ENCODE data around the gene DDAH2. TPM values are rescaled to one million over a fixed set of nuclear protein-coding genes. Genes with fewer than 3 reads are reported as not detected.

DDAH2 gene
- total RNA-seq, 1 donor from 2014 or later: 67.0 TPM

DNA sequence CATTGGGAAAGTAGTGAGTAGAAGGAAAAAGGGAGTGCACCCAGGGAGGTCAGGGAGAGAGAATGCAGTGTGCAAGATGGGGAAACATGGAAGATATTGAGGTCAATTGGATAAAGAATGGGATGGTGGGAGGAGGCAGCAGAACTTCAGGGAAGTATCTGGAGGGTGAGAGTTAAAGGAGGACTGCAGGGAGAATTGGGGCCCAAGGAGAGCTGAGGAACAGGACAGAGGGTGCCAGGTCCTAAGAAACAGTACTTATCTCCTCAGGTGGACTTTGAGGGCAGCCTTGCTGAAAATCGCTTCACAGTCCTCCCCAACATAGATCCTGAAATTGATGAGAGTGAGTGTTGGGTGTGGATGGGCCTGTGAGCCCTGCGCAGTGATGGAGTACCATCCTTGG, 29.2 kb upstream of the DDAH2 start:
- H3K4me3 ChIP-seq: no peak overlapping the region
- no peaks in the 10 kb centered on the region for H3K9me3 ChIP-seq
- H3K27ac ChIP-seq: no peak overlapping the region
- H3K4me1 ChIP-seq: no peaks in the 10 kb centered on the region
- no peak for DNase-seq
- ATAC-seq: no peak
- TF ChIP-seq CTCF (IDR thresholded peaks at IDR 0.05): no peak
- no peaks in the 10 kb centered on the region for H3K36me3 ChIP-seq
- intact Hi-C loops (cut with DNase I): no loop called here
- H3K27me3 ChIP-seq (ENCODE audit: low read depth): no peaks in the 10 kb centered on the region

DNA sequence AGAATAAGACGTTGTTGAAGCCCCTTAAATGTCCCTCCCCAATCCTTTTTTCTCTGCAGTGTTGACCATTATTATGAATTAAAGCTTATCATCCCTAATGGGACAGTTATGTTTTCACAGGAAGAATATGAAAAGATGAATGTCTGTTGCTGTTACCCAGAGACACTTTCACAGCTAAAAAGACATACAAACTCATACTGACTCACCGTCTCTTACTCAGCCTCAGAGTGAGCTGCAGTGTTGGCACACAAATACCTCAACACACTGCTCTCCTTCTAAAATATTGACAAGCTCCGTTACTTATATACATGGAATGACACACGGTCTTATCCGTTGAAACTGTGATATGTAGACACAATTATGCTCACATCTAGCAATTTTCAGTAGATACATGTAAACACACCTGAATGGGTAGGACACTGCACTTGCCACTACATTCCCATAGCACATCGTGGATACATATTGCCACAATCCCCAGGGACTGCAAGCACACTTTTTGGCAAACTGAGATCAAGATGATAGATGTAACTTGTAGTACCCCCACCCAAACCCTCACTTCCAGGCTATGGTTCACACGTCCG, 23.7 kb upstream of the DDAH2 start:
- ATAC-seq: no peak
- Histone ChIP-seq H3K4me3 (no peak overlapping the region), H3K27ac (no peak overlapping the region), H3K4me1 (no peaks in the 10 kb centered on the region), H3K9me3 (no peaks in the 10 kb centered on the region), H3K36me3 (no peaks in the 10 kb centered on the region), H3K27me3 (ENCODE audit: low read depth) (no peaks in the 10 kb centered on the region)
- no peak for TF ChIP-seq CTCF (IDR thresholded peaks at IDR 0.05)
- no peak for DNase-seq
- intact Hi-C loops (cut with DNase I): no loop called here

- H3K36me3 ChIP-seq: no peaks in the 10 kb centered on the region
- H3K4me3 ChIP-seq: no peak overlapping the region
- no peaks in the 10 kb centered on the region for H3K4me1 ChIP-seq
- no peaks in the 10 kb centered on the region for H3K27me3 ChIP-seq (ENCODE audit: low read depth)
- DNase-seq (no peak), ATAC-seq (no peak)
- no peaks in the 10 kb centered on the region for H3K9me3 ChIP-seq
- no peak for TF ChIP-seq CTCF (IDR thresholded peaks at IDR 0.05)
- intact Hi-C loops (cut with DNase I): no loop called here
- no peak overlapping the region for H3K27ac ChIP-seq
Observed at GRCh38 chr6:31750411-31751022, 21.4 kb upstream of the DDAH2 start.

- no peak for TF ChIP-seq CTCF (IDR thresholded peaks at IDR 0.05)
- Histone ChIP-seq H3K27me3 (ENCODE audit: low read depth) (no peaks in the 10 kb centered on the region), H3K9me3 (no peaks in the 10 kb centered on the region), H3K36me3 (no peaks in the 10 kb centered on the region), H3K4me1 (no peaks in the 10 kb centered on the region), H3K4me3 (no peak overlapping the region), H3K27ac (no peak overlapping the region)
- DNase-seq (no peak), ATAC-seq (no peak)
- intact Hi-C loops (cut with DNase I): no loop called here
Observed at GRCh38 chr6:31749301-31750036, 20.4 kb upstream of the DDAH2 start.

GRCh38 chr6:31744422-31744821, 15.3 kb upstream of the DDAH2 start:
- no peak for ATAC-seq
- Histone ChIP-seq H3K4me1 (peaks cover 10% of the 10 kb centered on the region), H3K4me3 (no peak overlapping the region), H3K27me3 (ENCODE audit: low read depth) (no peaks in the 10 kb centered on the region), H3K9me3 (no peaks in the 10 kb centered on the region), H3K27ac (no peak overlapping the region), H3K36me3 (peaks cover 4% of the 10 kb centered on the region)
- no peak for DNase-seq
- no peak for TF ChIP-seq CTCF (IDR thresholded peaks at IDR 0.05)
- intact Hi-C loops (cut with DNase I): no loop called here
